IPS-18a (cell line): ENCODE data around the gene CHST13.

ENCODE experiments used
- H3K27ac ChIP-seq: one replicate; pipeline ENCODE4 v1.5.1; 2013; ENCODE audit warnings: low read length
- H3K27me3 ChIP-seq: one replicate; pipeline ENCODE4 v1.6.1; 2013; ENCODE audit warnings: mild to moderate bottlenecking, low read length; ENCODE audit not compliant: control insufficient read depth, insufficient read depth
- H3K36me3 ChIP-seq: one replicate; pipeline ENCODE4 v1.6.1; 2013; ENCODE audit warnings: low read depth, low read length; ENCODE audit not compliant: control insufficient read depth
- H3K4me1 ChIP-seq: one replicate; pipeline ENCODE4 v1.6.1; 2013; ENCODE audit warnings: low read depth, low read length; ENCODE audit not compliant: control insufficient read depth
- H3K4me3 ChIP-seq: one replicate; pipeline ENCODE4 v1.5.1; 2013; ENCODE audit warnings: low read length
- H3K9ac ChIP-seq: one replicate; pipeline ENCODE4 v1.6.1; 2013; ENCODE audit warnings: mild to moderate bottlenecking, low read length, moderate library complexity
- H3K9me3 ChIP-seq: one replicate; pipeline ENCODE4 v1.6.1; 2013; ENCODE audit warnings: low read depth, low read length; ENCODE audit not compliant: control insufficient read depth

Gene CHST13

DNA sequence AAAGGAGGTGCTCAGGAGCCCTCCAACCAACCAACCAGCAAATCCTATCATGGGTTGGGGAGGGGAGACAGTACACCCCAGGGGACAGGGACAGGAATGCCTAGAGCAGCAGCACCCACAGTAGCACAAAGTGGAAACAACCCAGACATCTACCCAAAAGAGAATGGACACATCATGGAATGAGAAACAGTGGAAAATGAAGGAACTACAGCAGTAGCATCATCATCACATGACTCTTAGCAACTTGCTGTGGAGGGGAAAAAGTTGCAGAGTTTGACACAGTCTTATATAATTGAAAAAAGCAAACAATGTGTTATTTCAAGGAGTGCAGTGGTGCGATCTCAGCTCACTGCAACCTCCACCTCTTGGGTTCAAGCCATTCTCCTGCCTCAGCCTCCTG, 23.8 kb downstream of the CHST13 start:
- no peak overlapping the region for H3K4me3 ChIP-seq
- no peak overlapping the region for H3K27ac ChIP-seq
- no peak overlapping the region for H3K9ac ChIP-seq
- no peaks in the 10 kb centered on the region for H3K36me3 ChIP-seq
- H3K27me3 ChIP-seq: no peaks in the 10 kb centered on the region
- H3K4me1 ChIP-seq: peaks cover 20% of the 10 kb centered on the region
- no peaks in the 10 kb centered on the region for H3K9me3 ChIP-seq

DNA sequence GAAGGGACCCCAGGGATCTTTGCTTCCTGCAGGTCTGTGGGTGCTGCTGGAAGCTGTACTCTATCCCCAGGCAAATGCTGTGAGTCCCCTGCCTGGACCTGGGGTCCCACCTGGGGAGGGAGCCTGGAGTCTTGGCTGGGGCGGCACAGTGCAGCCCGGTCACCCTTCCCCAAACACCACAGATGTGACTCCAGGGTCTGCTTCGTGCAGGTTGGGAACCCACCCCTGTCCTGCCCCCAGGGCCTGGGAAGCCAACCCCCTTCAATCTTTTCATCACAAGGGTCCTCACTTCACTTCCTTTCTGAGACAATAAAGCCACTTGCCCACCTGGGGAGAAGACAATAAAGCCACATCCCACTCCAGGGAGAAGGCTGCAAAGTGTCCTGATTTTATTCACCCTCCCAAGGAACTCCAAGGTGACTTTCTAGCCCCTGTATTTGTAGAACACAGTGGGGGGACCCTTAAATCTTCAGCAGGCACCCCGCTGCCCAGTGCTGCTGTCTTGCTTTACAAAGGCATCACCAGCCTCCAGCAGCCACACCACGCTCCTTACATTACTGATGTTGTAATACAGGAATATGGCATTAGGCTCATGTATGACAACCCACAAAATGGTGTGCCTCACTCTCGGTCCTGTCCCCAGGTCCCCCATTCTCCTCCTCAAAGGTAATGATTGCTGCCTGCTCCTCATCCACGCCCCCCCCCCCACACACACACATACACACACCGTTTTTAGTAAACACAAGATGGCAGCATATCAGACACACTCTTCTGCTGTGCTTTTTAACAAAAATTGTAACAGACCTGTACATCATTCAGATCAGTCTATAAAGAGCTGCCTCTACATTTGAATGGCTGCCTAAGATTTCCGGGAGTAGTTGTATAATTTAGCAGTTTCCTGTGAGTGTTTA, 24.9 kb downstream of the CHST13 start:
- H3K27ac ChIP-seq: no peak overlapping the region
- no peaks in the 10 kb centered on the region for H3K36me3 ChIP-seq

DNA sequence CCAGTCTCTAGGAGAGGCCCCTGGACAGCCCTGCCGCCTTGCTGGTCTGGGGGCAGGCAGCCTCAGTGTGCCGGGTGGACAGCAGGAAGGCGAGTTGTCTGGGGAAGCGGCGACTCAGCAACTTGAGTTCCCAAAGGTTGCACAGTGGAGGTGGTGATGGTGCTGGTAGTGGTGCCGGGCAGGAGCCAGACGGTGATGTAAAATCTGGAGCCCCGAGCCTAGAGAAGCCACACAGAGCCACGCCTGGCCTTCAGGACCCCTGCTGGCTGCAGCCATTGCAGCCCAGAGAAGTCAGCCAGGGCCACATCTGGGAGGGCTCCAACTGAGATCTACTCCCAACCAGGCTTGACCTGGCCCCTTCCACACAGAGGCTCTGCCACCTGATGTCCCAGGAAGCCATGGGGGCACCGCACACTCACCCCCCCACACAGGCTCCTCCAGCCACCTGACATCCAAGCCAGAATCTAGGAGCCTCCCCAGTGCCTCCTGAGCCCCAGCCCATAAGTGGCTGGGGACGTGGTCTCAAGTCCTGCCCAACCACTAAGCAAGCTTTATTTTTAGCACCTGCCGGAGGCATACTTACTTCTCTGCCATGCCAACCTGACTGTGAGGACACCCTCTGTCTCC, 26.0 kb downstream of the CHST13 start:
- H3K27me3 ChIP-seq: no peaks in the 10 kb centered on the region

More for the DNA sequence above, 24.9 kb downstream of the CHST13 start:
- Histone ChIP-seq H3K4me1 (peaks cover 20% of the 10 kb centered on the region), H3K9ac (no peak overlapping the region), H3K9me3 (no peaks in the 10 kb centered on the region), H3K27me3 (no peaks in the 10 kb centered on the region), H3K4me3 (peak overlapping the region; percentile 21)

DNA sequence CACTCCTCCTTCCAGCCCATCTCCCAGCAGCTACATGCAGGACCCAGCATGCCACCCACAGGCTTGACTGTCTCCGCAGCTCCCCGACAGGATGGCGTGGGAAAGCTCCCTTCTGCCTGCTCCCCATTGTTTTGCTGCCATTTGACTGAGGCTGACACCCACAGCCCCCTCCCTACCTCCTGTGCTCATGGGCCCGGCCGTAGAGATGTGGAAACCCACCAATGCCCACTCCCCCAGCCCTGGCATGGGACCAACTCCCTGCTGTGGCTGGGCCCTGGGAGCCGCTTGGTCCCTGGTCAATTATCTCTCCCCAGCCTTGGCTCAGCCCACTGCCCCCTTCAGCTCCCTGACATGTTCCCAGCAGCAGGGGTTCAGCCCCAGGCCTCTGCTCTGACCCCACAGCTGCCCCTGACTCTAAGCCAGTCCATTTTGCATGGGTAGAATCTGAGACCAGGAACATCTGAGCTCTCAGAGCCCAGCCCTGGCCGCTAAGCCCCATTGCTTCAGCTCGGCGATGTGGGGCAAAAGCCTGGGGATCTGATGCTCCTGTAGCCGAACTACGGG, 26.6 kb downstream of the CHST13 start:
- Histone ChIP-seq H3K27ac (no peak overlapping the region), H3K9ac (no peak overlapping the region), H3K27me3 (no peaks in the 10 kb centered on the region), H3K4me3 (no peak overlapping the region), H3K36me3 (no peaks in the 10 kb centered on the region), H3K4me1 (peaks cover 20% of the 10 kb centered on the region), H3K9me3 (no peaks in the 10 kb centered on the region)

More for the DNA sequence above, 26.0 kb downstream of the CHST13 start:
- H3K36me3 ChIP-seq: no peaks in the 10 kb centered on the region
- no peaks in the 10 kb centered on the region for H3K9me3 ChIP-seq
- H3K4me1 ChIP-seq: peaks cover 20% of the 10 kb centered on the region
- no peak overlapping the region for H3K9ac ChIP-seq
- H3K27ac ChIP-seq: no peak overlapping the region
- no peak overlapping the region for H3K4me3 ChIP-seq

DNA sequence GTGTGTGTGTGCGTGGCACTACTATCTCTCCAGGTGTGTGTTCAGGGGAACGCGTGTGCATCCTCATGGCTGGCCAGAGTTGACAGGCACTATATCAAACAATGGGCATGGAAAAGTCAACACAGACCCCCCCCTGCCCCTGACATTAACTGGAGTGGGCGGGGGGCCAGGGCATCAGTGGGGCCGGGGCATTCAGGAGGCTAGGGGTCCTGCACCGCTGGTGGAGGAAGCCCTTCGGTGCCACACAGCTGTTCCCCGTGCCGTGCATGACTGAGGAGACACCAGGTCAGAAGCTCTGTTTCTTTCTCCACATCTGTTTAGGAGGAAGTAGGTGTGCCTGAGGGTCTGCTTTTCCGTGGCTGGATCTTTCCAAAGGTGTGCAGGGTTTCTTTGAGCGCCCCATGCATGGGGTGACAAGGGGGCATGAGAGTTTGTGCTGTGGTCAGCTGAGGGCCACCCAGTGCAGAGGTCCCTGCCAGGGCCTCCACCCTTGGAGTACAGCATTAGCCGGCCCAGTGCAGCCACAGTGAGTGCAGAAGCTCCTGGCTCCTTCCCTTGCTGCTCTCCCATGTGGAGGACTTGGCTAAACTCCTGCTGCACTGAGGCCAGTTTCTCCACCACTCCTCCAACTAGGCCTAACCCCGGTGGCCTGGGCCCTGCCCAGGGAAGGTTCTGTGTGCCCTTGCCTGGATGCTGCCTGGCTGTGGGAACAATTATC, 27.3 kb downstream of the CHST13 start:
- H3K9ac ChIP-seq: no peak overlapping the region
- H3K36me3 ChIP-seq: no peaks in the 10 kb centered on the region
- peaks cover 20% of the 10 kb centered on the region for H3K4me1 ChIP-seq
- H3K9me3 ChIP-seq: no peaks in the 10 kb centered on the region
- no peak overlapping the region for H3K27ac ChIP-seq
- H3K27me3 ChIP-seq: no peaks in the 10 kb centered on the region
- H3K4me3 ChIP-seq: no peak overlapping the region

DNA sequence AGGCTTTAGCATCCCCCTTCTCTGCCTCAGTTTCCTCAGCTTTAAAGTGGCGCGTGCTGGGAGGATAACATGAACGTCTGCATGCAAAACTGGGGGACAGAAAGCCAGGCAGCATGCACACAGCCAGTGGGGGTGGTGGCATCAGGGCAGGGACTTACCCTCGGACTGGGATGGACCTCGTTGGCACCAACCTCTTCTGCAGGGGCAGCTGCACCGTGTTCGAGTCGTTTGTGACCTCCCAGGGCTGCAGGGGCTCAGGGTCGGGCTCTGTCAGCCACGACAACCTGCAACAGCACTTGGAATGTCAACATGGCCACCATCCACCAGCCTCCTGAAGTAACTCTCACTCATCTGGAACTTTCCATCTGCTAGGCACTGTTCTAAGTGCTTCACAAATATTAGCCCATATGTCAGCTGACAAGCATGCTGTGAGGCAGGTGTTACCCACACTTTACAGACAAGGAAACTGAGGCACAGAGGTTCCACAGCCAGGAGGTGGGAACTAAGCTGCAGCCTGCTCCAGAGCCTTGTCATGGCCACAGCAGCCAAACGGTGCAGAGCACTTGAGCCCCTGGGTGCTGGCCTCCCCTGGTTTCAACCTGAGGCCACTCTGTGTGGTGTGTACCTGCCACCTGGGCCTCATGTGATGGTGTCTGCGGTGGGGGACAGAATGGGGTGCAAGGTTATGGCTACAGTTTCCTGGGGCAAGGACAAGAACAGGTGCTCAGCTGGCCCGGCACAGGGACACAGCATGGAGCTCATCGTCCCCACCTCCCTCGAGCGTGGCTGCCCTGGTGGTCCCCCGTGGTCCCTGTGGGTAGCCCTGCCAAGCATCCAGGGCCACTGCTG, 28.1 kb downstream of the CHST13 start:
- Histone ChIP-seq H3K4me1 (peaks cover 20% of the 10 kb centered on the region), H3K27me3 (no peaks in the 10 kb centered on the region), H3K9ac (no peak overlapping the region), H3K27ac (no peak overlapping the region), H3K9me3 (no peaks in the 10 kb centered on the region), H3K4me3 (no peak overlapping the region), H3K36me3 (no peaks in the 10 kb centered on the region)

DNA sequence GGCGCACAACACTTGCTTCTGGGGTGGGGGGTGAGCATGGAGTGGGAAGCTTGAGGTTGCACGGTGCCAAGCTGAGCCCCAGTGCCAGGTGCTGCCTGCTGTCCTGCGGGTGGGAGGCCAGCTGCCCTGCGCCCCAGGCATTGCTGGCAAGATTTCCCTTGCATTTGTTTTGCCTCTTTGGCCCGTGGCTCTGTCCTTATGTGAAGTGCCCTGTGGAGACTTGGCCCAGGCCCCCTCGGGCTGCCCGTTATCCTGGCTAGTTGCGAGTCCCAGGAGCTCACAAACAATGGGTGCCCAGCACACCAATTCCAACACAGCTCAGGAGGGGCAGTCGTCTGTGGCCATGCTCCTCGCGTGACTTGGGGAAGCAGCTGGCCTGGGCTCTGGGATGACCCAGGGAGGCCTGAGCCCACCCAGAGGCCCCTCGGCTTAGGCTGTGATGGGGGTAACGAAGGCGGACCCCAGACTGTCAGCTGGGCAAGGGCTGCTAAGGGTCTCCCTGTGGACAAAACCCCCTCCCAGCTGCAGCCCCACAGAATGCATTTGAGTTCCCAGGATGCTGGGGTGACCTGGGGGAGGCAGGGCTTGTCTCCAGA, 28.8 kb downstream of the CHST13 start:
- Histone ChIP-seq H3K9ac (no peak overlapping the region), H3K9me3 (no peaks in the 10 kb centered on the region), H3K4me1 (peaks cover 17% of the 10 kb centered on the region), H3K27ac (no peak overlapping the region), H3K4me3 (no peak overlapping the region), H3K27me3 (no peaks in the 10 kb centered on the region), H3K36me3 (no peaks in the 10 kb centered on the region)

DNA sequence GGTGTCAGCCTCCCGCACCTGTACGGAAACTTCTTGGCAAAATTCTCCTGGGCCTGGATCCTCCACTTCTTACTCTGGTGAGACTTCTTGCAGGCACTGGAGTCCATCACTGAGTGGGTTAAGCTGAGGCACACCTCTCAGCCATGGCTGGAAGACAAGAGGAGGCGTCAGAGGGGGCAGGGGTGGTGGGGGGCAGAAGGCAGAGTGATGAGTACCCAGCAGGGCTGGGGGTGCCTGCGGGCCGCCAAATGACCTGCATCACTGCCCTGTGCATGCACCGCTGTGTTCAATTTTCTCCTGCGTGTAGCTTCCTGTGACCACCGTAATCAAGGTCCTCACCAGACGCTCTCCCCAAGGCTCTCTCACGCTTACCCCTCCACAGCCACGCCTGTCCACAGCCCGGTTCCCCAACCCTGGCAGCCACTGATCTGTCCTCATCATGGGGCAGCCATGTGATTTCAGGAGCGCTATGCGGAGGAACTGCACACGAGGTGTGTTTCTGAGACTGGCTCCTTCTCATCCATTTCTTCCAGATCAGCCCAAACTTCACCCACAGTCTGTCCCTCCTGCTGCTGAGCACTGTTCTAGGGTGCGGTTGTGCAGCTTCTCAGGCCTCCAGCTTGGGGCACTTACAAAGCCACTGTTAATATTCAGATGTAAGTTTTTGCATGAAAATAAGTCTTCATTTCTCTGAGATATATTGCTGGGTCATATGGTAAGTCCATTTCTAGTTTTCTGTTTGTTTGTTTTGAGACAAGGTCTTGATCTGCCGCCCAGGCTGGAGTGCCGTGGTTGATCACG, 29.5 kb downstream of the CHST13 start:
- H3K4me3 ChIP-seq: no peak overlapping the region
- peaks cover 13% of the 10 kb centered on the region for H3K4me1 ChIP-seq
- no peak overlapping the region for H3K27ac ChIP-seq
- H3K9me3 ChIP-seq: no peaks in the 10 kb centered on the region
- no peaks in the 10 kb centered on the region for H3K36me3 ChIP-seq
- no peak overlapping the region for H3K9ac ChIP-seq
- no peaks in the 10 kb centered on the region for H3K27me3 ChIP-seq

DNA sequence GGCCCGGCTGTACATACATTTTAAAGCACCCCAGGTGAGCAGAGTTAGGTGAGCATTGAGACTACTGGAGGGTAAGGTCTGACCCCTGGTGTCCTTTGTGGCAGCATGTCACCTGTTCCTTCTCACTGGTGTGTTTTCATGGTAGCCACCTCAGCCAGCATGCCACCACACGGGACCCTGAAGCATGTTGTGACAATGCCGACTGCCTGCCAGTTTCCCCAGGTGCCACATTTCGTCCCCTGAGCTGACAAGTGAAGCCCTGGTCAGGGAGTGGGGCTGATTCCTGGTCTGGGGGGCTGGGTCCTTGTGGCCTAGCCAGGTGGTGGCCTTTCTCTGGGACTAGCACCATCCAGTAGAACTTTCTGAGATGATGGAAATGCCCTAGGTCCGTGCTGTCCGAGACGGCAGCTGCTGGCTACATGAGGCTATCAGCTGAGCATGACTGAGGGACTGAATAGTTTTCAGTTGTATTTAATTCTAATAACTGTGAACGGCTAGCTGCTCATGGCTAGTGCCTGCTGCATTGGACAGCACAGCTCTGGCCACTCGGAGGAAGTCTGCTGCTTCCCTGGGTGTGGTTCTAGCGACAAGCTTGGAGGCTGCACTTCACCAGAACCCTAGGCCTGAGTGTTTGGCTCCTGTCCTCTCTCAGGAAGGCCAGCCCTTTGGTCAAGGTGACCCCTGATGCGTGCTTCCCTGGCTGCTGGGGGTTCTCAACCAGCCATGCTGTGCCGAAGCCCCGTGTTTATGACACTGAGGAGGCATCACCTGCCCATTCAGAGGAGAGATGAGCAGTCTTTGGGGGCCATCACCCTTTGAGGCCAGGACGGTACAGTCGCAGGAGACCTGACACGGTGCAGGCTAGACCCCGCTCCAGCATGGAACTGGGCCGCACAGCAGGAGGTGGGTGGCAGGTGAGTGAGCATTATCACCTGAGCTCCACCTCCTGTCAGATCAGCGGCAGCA, 30.9 kb downstream of the CHST13 start:
- Histone ChIP-seq H3K36me3 (no peaks in the 10 kb centered on the region), H3K4me1 (no peaks in the 10 kb centered on the region), H3K4me3 (no peak overlapping the region), H3K9me3 (no peaks in the 10 kb centered on the region), H3K27me3 (no peaks in the 10 kb centered on the region), H3K9ac (no peak overlapping the region), H3K27ac (no peak overlapping the region)
